Transverse colon (tissue), 4 donors: ENCODE data around the gene RETREG3.

Experiments
- EP300 ChIP-seq: sonication (generic); formaldehyde crosslinking; IDR thresholded peaks from one replicate; pipeline ENCODE4 v1.6.1; 2017; ENCODE audit warnings: antibody characterized with exemption, low read depth
- POLR2A ChIP-seq: fragments of 450-650 bp; IDR thresholded peaks from one replicate; pipeline ENCODE4 v1.6.1; 2016; ENCODE audit warnings: antibody characterized with exemption, mild to moderate bottlenecking, moderate library complexity
- POLR2AphosphoS5 ChIP-seq, 3 donors: sonication (generic); formaldehyde crosslinking; IDR thresholded peaks; one replicate each; pipeline ENCODE4 v1.6.1; 2016; ENCODE audit warnings: antibody characterized with exemption in 3 of 3
- TF ChIP-seq, protein P1 (sequence below), 5 experiments: fragments of 200-600 bp in 3 of 5; fragments of 450-650 bp in 2 of 5; sonication (generic) in 3 of 5; IDR thresholded peaks; 1 replicate in 2 of 5; 2 replicates in 3 of 5; pipeline ENCODE4 v1.5.1; 2016 to 2017; ENCODE audit warnings: antibody characterized with exemption in 5 of 5, inconsistent platforms in 3 of 5, mild to moderate bottlenecking in 2 of 5, moderate library complexity in 1 of 5

GRCh38 chr17:42561897-42562387, 47.2 kb downstream of the RETREG3 start, which contains the start of gene COASY:
- TF ChIP-seq POLR2AphosphoS5 (IDR thresholded peaks at IDR 0.05) (peak; percentile 79 to 94 (median 92)), POLR2A (peak; percentile 79), EP300 (no peak)
- TF ChIP-seq, protein P1, sequence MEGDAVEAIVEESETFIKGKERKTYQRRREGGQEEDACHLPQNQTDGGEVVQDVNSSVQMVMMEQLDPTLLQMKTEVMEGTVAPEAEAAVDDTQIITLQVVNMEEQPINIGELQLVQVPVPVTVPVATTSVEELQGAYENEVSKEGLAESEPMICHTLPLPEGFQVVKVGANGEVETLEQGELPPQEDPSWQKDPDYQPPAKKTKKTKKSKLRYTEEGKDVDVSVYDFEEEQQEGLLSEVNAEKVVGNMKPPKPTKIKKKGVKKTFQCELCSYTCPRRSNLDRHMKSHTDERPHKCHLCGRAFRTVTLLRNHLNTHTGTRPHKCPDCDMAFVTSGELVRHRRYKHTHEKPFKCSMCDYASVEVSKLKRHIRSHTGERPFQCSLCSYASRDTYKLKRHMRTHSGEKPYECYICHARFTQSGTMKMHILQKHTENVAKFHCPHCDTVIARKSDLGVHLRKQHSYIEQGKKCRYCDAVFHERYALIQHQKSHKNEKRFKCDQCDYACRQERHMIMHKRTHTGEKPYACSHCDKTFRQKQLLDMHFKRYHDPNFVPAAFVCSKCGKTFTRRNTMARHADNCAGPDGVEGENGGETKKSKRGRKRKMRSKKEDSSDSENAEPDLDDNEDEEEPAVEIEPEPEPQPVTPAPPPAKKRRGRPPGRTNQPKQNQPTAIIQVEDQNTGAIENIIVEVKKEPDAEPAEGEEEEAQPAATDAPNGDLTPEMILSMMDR (IDR thresholded peaks at IDR 0.05): no peak
